CD14-positive monocyte (primary cell): ENCODE data around the gene CCDC88C. TPM values are rescaled to one million over a fixed set of nuclear protein-coding genes. Genes with fewer than 3 reads are reported as not detected.

Experiments
- DNase-seq, 3 donors: peaks; one replicate each; pipeline ENCODE4 v3.0.0-alpha.2; 2011 to 2022
- H2AFZ ChIP-seq: 2 replicates; pipeline ENCODE4 v1.6.0; 2012; ENCODE audit warnings: mild to moderate bottlenecking, low read depth, low read length, inconsistent platforms; ENCODE audit not compliant: insufficient read depth, poor library complexity, severe bottlenecking
- H3K27ac ChIP-seq, 2 donors: 1 replicate in 1 of 2; 2 replicates in 1 of 2; pipeline ENCODE4 v1.5.1; 2012 to 2013; ENCODE audit warnings: low read length in 2 of 2, control low read depth in 1 of 2, inconsistent platforms in 1 of 2, low read depth in 1 of 2, mild to moderate bottlenecking in 1 of 2
- H3K27me3 ChIP-seq, 2 donors: one replicate each; pipeline versions ENCODE4 v1.6.0 to v1.6.1; 2011 to 2013; ENCODE audit warnings: low read length in 2 of 2; ENCODE audit not compliant: control insufficient read depth in 2 of 2, insufficient read depth in 2 of 2
- H3K36me3 ChIP-seq, 2 donors: replicated peaks in 1 of 2; 1 replicate in 1 of 2; 2 replicates in 1 of 2; pipeline versions ENCODE4 v1.5.1 to v1.6.1; 2012 to 2013; ENCODE audit warnings: low read length in 2 of 2, control low read depth in 1 of 2, inconsistent platforms in 1 of 2, mild to moderate bottlenecking in 1 of 2; ENCODE audit not compliant: insufficient read depth in 2 of 2, control insufficient read depth in 1 of 2
- H3K4me1 ChIP-seq, 2 donors: 1 replicate in 1 of 2; 2 replicates in 1 of 2; pipeline versions ENCODE4 v1.5.1 to v1.6.1; 2012 to 2013; ENCODE audit warnings: low read length in 2 of 2, control low read depth in 1 of 2, inconsistent platforms in 1 of 2, mild to moderate bottlenecking in 1 of 2, moderate library complexity in 1 of 2; ENCODE audit not compliant: insufficient read depth in 2 of 2, control insufficient read depth in 1 of 2
- H3K4me2 ChIP-seq: replicated peaks from 2 replicates; pipeline ENCODE3; 2012; ENCODE audit warnings: low read length, moderate library complexity, mild to moderate bottlenecking; ENCODE audit not compliant: poor library complexity, severe bottlenecking; ENCODE audit errors: extremely low read depth
- H3K4me3 ChIP-seq, 3 experiments: fragments of 200-600 bp in 1 of 3; sonication (generic) in 1 of 3; replicated peaks in 1 of 3; 1 replicate in 2 of 3; 2 replicates in 1 of 3; pipeline ENCODE4 v1.5.1; 2011 to 2013; ENCODE audit warnings: low read length in 3 of 3, mild to moderate bottlenecking in 3 of 3, control low read depth in 2 of 3, low read depth in 2 of 3, inconsistent platforms in 1 of 3, moderate library complexity in 1 of 3
- H3K79me2 ChIP-seq: 2 replicates; pipeline ENCODE4 v1.6.0; 2012; ENCODE audit warnings: mild to moderate bottlenecking, control low read depth, inconsistent platforms, low read length, moderate library complexity; ENCODE audit not compliant: insufficient read depth
- H3K9ac ChIP-seq: 2 replicates; pipeline ENCODE4 v1.6.0; 2017; ENCODE audit warnings: low read length, mild to moderate bottlenecking; ENCODE audit not compliant: insufficient read depth, poor library complexity, severe bottlenecking
- H3K9me3 ChIP-seq, 2 donors: replicated peaks in 1 of 2; 1 replicate in 1 of 2; 2 replicates in 1 of 2; pipeline versions ENCODE4 v1.5.1 to v1.6.1; 2012 to 2013; ENCODE audit warnings: low read length in 2 of 2, control low read depth in 1 of 2; ENCODE audit not compliant: control insufficient read depth in 1 of 2, insufficient read depth in 1 of 2
- H4K20me1 ChIP-seq: 2 replicates; pipeline ENCODE4 v1.6.0; 2012; ENCODE audit warnings: mild to moderate bottlenecking, low read length, control low read depth, moderate library complexity; ENCODE audit not compliant: insufficient read depth
- H3K27ac Mint-ChIP-seq, 7 donors: one replicate each; pipeline ENCODE4 v1.8.0; 2020; ENCODE audit warnings: mild to moderate bottlenecking in 7 of 7, mixed read lengths in 7 of 7, moderate library complexity in 6 of 7, inconsistent platforms in 2 of 7
- H3K27me3 Mint-ChIP-seq, 3 donors: one replicate each; pipeline ENCODE4 v1.8.0; 2021 to 2022; ENCODE audit warnings: low read depth in 3 of 3, mild to moderate bottlenecking in 3 of 3, mixed read lengths in 3 of 3, moderate library complexity in 3 of 3, inconsistent platforms in 1 of 3
- H3K36me3 Mint-ChIP-seq, 2 donors: one replicate each; pipeline ENCODE4 v1.8.0; 2020; ENCODE audit warnings: mixed read lengths in 2 of 2, inconsistent platforms in 1 of 2, mild to moderate bottlenecking in 1 of 2
- H3K4me1 Mint-ChIP-seq: one replicate; pipeline ENCODE4 v1.8.0; 2020; ENCODE audit warnings: mild to moderate bottlenecking, mixed read lengths
- H3K4me3 Mint-ChIP-seq, 2 donors: one replicate each; pipeline ENCODE4 v1.8.0; 2020; ENCODE audit warnings: mild to moderate bottlenecking in 2 of 2, mixed read lengths in 2 of 2, moderate library complexity in 1 of 2
- H3K9me3 Mint-ChIP-seq, 7 donors: one replicate each; pipeline ENCODE4 v1.8.0; 2020 to 2022; ENCODE audit warnings: mixed read lengths in 7 of 7, mild to moderate bottlenecking in 6 of 7, moderate library complexity in 6 of 7, inconsistent platforms in 2 of 7
- WGBS: methylation state at CpG from one replicate; pipeline ENCODE4 v1.1.5; 2013; ENCODE audit warnings: missing lambda C conversion rate; ENCODE audit not compliant: insufficient coverage; 5-methylcytosine and 5-hydroxymethylcytosine counted together
- intact Hi-C, 2 donors: fragments of 100-400 bp; cut with micrococcal nuclease; formaldehyde crosslinking; loops; one replicate each; pipeline versions ENCODE4 v1.15.0 to v1.15.1; 2023
- polyA plus RNA-seq, 3 donors: library from polyadenylated mRNA; depleted of rRNA in 1 of 3; unstranded in 2 of 3; stranded (reverse) in 1 of 3; fragments of 300-500 nt in 2 of 3; fragments of >200 nt in 1 of 3; fragmentation: Illumina TruSeq in 2 of 3; gene quantifications; 1 replicate in 2 of 3; 2 replicates in 1 of 3; pipeline ENCODE4 v1.2.3, GENCODE V29; 2012 to 2021
- TF ChIP-seq, protein P1 (sequence below): fragments of 200-600 bp; IDR thresholded peaks from one replicate; pipeline ENCODE4 v1.8.0; 2022; ENCODE audit warnings: antibody characterized with exemption, mild to moderate bottlenecking

Gene CCDC88C
- polyA plus RNA-seq, 3 donors, result 11.6 to 69.7 (median 12.3) TPM

DNA sequence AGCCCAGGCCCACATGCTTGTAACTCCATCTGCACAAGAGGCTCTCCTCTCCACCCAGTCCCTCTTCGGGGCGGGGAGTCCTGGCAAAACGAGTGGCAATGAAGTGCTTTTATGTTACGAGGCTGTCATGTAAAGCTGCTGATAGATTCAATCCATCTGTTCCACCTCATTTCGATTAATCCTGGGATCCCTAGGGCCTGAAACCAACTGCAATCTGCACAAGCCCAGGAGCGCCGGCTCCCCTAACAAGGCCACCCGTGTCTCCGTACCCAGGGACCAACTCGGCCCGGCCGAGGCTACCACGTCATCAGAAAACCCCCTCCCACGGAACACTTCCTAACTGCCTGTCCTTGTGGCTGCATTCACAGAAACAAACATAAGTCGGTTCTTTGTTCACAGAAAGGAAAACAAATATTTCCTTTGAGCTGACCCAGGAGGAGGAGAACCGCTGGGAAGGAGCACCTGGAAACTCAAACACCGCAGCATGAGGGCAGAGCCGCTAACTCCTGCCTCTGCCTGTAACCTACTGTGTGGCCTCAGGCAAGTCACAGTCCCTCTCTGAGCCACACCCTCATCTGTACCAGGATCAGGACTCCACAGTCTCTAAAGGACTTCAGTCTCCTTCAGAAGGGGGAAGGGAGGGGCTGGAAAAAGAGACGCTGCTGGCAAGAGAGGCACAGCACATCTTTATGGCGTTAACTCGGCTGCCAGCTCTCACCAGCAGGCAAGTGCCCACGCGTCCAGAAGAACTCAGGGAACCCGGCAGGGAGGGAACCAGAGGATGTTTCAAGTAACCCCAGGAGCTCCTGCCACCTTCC is 47.8 kb downstream of the CCDC88C start:
- WGBS, result 88% methylated on average over 14 of the region's 24 CpGs
- Mint-ChIP-seq H3K4me3 (no peak overlapping the region), H3K9me3 (peaks cover 0 to 2% (median 0%) of the 10 kb centered on the region in 7 donors), H3K36me3 (peaks cover 25 to 35% of the 10 kb centered on the region in 2 donors), H3K27ac (peak overlapping the region in 6 of 7 donors; percentile 33 to 88 (median 76)), H3K27me3 (no peaks in the 10 kb centered on the region), H3K4me1 (peaks cover 98% of the 10 kb centered on the region)
- Histone ChIP-seq H4K20me1 (peaks cover 5% of the 10 kb centered on the region), H2AFZ (no peak overlapping the region), H3K27ac (peak overlapping the region; percentile 3 to 72), H3K27me3 (no peaks in the 10 kb centered on the region), H3K79me2 (peaks cover 100% of the 10 kb centered on the region), H3K4me1 (peaks cover 85 to 100% of the 10 kb centered on the region in 2 donors), H3K4me3 (no peak overlapping the region), H3K9ac (no peak overlapping the region), H3K4me2 (no peak overlapping the region), H3K36me3 (peaks cover 0 to 5% of the 10 kb centered on the region in 2 donors), H3K9me3 (no peaks in the 10 kb centered on the region)
- DNase-seq, result no peak
- intact Hi-C loops, result no loop called here
- TF ChIP-seq, protein P1, sequence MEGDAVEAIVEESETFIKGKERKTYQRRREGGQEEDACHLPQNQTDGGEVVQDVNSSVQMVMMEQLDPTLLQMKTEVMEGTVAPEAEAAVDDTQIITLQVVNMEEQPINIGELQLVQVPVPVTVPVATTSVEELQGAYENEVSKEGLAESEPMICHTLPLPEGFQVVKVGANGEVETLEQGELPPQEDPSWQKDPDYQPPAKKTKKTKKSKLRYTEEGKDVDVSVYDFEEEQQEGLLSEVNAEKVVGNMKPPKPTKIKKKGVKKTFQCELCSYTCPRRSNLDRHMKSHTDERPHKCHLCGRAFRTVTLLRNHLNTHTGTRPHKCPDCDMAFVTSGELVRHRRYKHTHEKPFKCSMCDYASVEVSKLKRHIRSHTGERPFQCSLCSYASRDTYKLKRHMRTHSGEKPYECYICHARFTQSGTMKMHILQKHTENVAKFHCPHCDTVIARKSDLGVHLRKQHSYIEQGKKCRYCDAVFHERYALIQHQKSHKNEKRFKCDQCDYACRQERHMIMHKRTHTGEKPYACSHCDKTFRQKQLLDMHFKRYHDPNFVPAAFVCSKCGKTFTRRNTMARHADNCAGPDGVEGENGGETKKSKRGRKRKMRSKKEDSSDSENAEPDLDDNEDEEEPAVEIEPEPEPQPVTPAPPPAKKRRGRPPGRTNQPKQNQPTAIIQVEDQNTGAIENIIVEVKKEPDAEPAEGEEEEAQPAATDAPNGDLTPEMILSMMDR, result no peak

DNA sequence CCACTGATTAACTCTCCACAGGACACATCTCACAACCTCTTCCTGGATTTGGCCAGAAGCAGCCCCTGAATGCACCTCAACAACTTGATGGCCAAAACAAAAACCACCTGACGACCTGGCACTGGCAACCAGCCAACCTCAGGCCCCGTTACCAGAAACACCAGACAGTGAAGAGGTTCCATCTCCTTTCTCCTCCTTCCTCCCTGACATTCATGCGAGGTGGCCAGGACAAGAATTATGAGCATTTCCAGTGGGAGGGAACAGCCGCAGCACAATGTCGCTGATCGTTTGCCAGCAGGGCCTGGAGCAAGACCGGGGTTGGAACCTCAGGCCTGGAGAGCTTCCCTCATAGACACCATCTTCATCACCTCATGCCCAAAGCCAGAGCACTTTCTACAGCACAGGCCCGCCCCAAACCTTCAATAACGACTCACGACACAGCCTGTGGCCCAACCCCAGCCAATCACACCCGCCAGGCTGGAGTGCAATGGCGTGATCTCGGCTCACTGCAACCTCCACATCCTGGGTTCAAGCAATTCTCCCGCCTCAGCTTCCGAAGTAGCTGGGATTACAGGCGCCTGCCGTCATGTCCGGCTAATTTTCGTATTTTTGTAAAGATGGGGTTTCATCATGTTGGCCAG is 48.7 kb downstream of the CCDC88C start:
- Histone ChIP-seq H3K36me3 (no peaks in the 10 kb centered on the region), H3K27me3 (no peaks in the 10 kb centered on the region), H3K4me1 (peaks cover 85 to 100% of the 10 kb centered on the region in 2 donors), H3K9ac (no peak overlapping the region), H2AFZ (no peak overlapping the region), H3K79me2 (peaks cover 98% of the 10 kb centered on the region), H3K4me2 (no peak overlapping the region), H3K27ac (peak overlapping the region; percentile 9 to 96), H3K9me3 (no peaks in the 10 kb centered on the region), H3K4me3 (no peak overlapping the region), H4K20me1 (peaks cover 5% of the 10 kb centered on the region)
- Mint-ChIP-seq H3K27ac (peak overlapping the region; percentile 45 to 96 (median 87)), H3K4me3 (no peak overlapping the region), H3K9me3 (peaks cover 0 to 2% (median 0%) of the 10 kb centered on the region in 7 donors), H3K27me3 (no peaks in the 10 kb centered on the region), H3K4me1 (peaks cover 97% of the 10 kb centered on the region), H3K36me3 (peaks cover 18 to 26% of the 10 kb centered on the region in 2 donors)
- DNase-seq, result no peak
- intact Hi-C loops, result no loop called here
- 87% methylated on average over 13 of the region's 19 CpGs for WGBS
- TF ChIP-seq, protein P1, result no peak
